Measurements from ENCODE around the gene PPP2R3B. TPM values are rescaled to one million over a fixed set of nuclear protein-coding genes. Genes with fewer than 3 reads are reported as not detected.

Gene PPP2R3B
- total and polyA plus RNA-seq, 2 of the 13 experiments (the other 11 are each of a cell fraction or from before 2014, with no cell fraction given) = 17.0 to 21.4 TPM

DNA sequence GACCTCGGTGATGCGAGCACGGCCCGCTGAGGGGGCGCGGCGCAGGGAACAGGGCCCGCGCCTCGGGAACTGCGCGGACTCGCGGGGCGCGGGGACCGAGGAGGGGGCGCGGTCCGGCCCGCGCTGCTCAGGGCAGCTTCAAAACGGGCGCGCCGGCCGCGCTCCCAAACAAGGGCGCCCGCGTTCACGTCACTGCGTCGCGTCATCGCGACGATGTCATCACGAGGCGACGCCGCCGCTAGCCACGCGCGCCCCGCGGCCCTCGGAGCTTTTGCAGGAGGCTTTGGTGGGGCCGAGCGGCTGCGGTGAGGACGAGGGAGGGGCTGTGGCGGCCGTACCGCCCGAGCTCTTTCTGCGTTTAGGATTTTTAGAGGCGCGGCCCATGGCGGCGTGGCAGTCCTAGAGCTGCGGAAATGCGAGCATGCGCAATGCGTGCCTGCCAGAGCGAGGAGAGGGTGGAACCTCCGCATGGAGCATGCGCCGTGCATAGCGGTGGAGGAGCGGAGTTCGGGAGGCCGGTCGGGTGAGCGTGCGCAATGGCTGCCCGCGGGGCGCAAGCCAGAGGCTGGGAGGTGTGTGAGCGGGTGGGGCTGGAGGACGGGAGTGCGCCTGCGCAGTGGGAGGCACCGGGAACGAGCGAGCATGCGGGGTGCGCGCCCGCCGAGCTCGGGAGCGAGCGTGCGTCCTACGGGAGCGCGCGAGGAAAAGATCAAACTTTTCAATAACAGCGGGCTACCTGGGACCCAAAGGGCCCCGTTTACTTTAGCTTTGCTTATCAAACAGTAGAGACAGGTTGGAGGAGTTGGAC lies at the start of gene PPP2R3B (continued):
- peak; percentile 20; the same call in 1 of the 2 replicates for TF ChIP-seq BHLHE40 (IDR thresholded peaks at IDR 0.05; ENCODE audit: low read length)
- peak; percentile 6 for TF ChIP-seq TBL1XR1 (IDR thresholded peaks at IDR 0.05; ENCODE audit: borderline replicate concordance, low read length, partially characterized antibody)
- TF ChIP-seq ZNF792 (CRISPR knock-in tag; IDR thresholded peaks at IDR 0.05) = peak; percentile 72
- TF ChIP-seq ZBTB8A (CRISPR knock-in tag; IDR thresholded peaks at IDR 0.05; ENCODE audit: borderline replicate concordance, low read depth) = no peak
- peak; percentile 52; the same call in 1 of the 2 replicates for TF ChIP-seq ZBTB3 (CRISPR knock-in tag; IDR thresholded peaks at IDR 0.05; ENCODE audit: borderline replicate concordance, low read depth)
- TF ChIP-seq KLF15 (CRISPR knock-in tag; IDR thresholded peaks at IDR 0.05; ENCODE audit: borderline replicate concordance) = peak; percentile 81; the same call in 1 of the 2 replicates
- no peak for TF ChIP-seq EEA1 (CRISPR knock-in tag; IDR thresholded peaks at IDR 0.05; ENCODE audit: borderline replicate concordance)
- no peak for TF ChIP-seq POLR2AphosphoS2 (IDR thresholded peaks at IDR 0.05; ENCODE audit: low read depth, low read length)
- TF ChIP-seq, protein P1, sequence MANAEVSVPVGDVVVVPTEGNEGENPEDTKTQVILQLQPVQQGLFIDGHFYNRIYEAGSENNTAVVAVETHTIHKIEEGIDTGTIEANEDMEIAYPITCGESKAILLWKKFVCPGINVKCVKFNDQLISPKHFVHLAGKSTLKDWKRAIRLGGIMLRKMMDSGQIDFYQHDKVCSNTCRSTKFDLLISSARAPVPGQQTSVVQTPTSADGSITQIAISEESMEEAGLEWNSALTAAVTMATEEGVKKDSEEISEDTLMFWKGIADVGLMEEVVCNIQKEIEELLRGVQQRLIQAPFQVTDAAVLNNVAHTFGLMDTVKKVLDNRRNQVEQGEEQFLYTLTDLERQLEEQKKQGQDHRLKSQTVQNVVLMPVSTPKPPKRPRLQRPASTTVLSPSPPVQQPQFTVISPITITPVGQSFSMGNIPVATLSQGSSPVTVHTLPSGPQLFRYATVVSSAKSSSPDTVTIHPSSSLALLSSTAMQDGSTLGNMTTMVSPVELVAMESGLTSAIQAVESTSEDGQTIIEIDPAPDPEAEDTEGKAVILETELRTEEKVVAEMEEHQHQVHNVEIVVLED (CRISPR knock-in tag; IDR thresholded peaks at IDR 0.05; ENCODE audit: borderline replicate concordance) = peak; percentile 96
- no peak for TF ChIP-seq ZKSCAN5 (CRISPR knock-in tag; IDR thresholded peaks at IDR 0.05)
- TF ChIP-seq, protein P2, sequence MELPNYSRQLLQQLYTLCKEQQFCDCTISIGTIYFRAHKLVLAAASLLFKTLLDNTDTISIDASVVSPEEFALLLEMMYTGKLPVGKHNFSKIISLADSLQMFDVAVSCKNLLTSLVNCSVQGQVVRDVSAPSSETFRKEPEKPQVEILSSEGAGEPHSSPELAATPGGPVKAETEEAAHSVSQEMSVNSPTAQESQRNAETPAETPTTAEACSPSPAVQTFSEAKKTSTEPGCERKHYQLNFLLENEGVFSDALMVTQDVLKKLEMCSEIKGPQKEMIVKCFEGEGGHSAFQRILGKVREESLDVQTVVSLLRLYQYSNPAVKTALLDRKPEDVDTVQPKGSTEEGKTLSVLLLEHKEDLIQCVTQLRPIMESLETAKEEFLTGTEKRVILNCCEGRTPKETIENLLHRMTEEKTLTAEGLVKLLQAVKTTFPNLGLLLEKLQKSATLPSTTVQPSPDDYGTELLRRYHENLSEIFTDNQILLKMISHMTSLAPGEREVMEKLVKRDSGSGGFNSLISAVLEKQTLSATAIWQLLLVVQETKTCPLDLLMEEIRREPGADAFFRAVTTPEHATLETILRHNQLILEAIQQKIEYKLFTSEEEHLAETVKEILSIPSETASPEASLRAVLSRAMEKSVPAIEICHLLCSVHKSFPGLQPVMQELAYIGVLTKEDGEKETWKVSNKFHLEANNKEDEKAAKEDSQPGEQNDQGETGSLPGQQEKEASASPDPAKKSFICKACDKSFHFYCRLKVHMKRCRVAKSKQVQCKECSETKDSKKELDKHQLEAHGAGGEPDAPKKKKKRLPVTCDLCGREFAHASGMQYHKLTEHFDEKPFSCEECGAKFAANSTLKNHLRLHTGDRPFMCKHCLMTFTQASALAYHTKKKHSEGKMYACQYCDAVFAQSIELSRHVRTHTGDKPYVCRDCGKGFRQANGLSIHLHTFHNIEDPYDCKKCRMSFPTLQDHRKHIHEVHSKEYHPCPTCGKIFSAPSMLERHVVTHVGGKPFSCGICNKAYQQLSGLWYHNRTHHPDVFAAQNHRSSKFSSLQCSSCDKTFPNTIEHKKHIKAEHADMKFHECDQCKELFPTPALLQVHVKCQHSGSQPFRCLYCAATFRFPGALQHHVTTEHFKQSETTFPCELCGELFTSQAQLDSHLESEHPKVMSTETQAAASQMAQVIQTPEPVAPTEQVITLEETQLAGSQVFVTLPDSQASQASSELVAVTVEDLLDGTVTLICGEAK (IDR thresholded peaks at IDR 0.05) = no peak
- TF ChIP-seq, protein P2 (CRISPR knock-in tag; IDR thresholded peaks at IDR 0.05) = peak; percentile 63
- peak; percentile 78; the same call in 1 of the 2 replicates for TF ChIP-seq ZNF251 (CRISPR knock-in tag; IDR thresholded peaks at IDR 0.05)
- TF ChIP-seq, protein P3, sequence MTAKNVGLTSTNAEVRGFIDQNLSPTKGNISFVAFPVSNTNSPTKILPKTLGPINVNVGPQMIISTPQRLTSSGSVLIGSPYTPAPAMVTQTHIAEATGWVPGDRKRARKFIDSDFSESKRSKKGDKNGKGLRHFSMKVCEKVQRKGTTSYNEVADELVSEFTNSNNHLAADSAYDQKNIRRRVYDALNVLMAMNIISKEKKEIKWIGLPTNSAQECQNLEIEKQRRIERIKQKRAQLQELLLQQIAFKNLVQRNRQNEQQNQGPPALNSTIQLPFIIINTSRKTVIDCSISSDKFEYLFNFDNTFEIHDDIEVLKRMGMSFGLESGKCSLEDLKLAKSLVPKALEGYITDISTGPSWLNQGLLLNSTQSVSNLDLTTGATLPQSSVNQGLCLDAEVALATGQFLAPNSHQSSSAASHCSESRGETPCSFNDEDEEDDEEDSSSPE (CRISPR knock-in tag; IDR thresholded peaks at IDR 0.05) = peak; percentile 97
- peak; percentile 92 for TF ChIP-seq SPEN (CRISPR knock-in tag; IDR thresholded peaks at IDR 0.05; ENCODE audit: low read depth)
- peak; percentile 80 for TF ChIP-seq ZBTB21 (CRISPR knock-in tag; IDR thresholded peaks at IDR 0.05)
- TF ChIP-seq ZNF282 (IDR thresholded peaks at IDR 0.05; ENCODE audit: partially characterized antibody) = no peak
- TF ChIP-seq ZNF724P (CRISPR knock-in tag; IDR thresholded peaks at IDR 0.05; ENCODE audit: borderline replicate concordance) = peak; percentile 22; the same call in 1 of the 2 replicates

Data from HepG2 (cell line).